C4-2B (cell line): Measurements from ENCODE around the gene PRICKLE2.

Experiments
- H3K27ac ChIP-seq: fragments of 450-650 bp; 2 replicates; pipeline ENCODE4 v1.5.1; 2017
- CTCF ChIP-seq: fragments of 450-650 bp; conservative IDR thresholded peaks from 2 replicates; pipeline ENCODE4 v1.5.1; 2017; ENCODE audit warnings: mild to moderate bottlenecking
- ZFX ChIP-seq: fragments of 450-650 bp; IDR thresholded peaks from 2 replicates; pipeline ENCODE4 v1.6.1; 2017

PRICKLE2 gene

GRCh38 chr3:64049832-64050231 is 175.4 kb downstream of the PRICKLE2 start:
- no peak overlapping the region for H3K27ac ChIP-seq

DNA sequence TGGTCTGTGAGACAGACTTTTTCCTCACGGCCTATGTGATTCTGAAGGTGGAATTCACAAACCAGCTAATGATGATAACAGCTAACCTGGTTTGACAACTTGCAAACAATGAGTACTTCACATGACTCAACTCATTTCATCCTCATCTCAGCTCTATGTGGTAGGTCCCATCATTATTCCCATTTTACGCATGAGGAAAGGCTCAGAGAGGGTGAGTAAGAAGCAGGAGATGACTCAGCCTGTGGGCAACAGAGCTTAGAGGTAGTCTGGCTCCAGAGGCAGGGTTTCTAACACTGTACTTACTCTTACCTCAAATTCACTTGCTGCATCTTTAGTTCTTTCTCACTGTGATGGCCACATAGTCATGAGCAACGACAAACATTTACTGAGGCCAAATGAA is 176.1 kb downstream of the PRICKLE2 start:
- H3K27ac ChIP-seq = no peak overlapping the region
- no peak for TF ChIP-seq CTCF
- TF ChIP-seq ZFX = no peak

More at GRCh38 chr3:64049832-64050231, 175.4 kb downstream of the PRICKLE2 start:
- TF ChIP-seq ZFX = no peak
- no peak for TF ChIP-seq CTCF

DNA sequence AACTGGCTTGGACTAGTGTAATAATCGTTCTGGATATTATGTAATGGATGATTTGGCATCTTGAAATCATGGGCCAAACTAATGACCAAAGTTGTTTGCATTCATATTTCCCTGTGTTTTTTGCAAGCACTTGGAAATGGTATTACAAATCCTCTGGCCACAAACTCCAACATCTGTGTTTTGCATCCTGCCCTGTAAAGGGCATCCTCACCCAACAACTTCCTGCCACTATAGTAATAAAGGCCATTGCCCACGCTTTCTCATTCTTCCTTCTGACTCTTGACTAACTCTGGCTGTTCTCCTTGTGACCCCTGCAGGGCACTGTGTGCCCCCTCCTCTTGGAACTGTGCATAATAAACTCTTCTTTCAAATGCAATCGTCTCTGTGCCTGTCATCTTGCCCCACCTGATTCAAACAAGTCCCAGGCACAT is 176.6 kb downstream of the PRICKLE2 start:
- TF ChIP-seq ZFX = no peak
- no peak overlapping the region for H3K27ac ChIP-seq

DNA sequence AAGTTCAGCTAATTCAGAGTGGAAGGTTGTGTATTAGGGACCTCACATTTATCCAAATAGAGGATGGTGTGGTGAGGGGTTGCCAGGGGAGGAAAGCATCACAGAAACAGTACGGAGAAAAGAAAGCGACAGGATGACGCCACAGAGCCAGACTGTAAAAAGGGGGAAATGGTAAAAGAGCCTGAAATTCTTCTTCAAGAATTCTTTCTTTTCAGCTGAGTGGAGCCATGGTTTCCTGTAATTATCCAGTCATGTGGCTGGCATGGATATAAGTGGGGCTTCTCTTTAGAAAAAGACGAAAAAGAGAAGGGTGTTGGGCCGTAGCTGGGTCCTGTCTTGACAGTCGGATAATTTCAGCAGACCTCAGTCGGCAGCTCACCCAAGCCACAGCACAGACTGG is 177.5 kb downstream of the PRICKLE2 start:
- TF ChIP-seq ZFX (no peak), CTCF (no peak)
- H3K27ac ChIP-seq = no peak overlapping the region

GRCh38 chr3:64046996-64047594 is 178.2 kb downstream of the PRICKLE2 start:
- TF ChIP-seq CTCF (no peak), ZFX (no peak)
- no peak overlapping the region for H3K27ac ChIP-seq

DNA sequence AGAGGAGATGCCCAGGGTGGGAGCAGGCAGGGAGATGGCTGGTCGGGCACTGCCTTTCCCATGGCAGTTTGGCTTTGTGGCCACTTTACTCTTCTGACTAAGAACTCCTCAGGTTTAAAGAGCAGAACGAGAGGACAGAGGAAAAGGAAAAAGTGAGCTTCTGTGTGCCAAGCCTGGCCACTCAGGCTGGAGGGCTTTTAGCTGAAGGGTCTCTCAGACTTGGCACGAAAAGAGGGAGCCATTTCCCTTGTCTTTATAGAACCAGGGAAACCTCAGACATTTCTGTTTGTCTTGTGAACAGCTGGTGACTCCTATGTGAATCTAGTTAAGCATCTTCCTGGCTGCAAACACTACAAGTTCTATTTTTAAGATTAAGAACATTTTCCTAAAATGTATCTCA is 178.7 kb downstream of the PRICKLE2 start:
- no peak for TF ChIP-seq ZFX
- TF ChIP-seq CTCF = no peak
- H3K27ac ChIP-seq = no peak overlapping the region

DNA sequence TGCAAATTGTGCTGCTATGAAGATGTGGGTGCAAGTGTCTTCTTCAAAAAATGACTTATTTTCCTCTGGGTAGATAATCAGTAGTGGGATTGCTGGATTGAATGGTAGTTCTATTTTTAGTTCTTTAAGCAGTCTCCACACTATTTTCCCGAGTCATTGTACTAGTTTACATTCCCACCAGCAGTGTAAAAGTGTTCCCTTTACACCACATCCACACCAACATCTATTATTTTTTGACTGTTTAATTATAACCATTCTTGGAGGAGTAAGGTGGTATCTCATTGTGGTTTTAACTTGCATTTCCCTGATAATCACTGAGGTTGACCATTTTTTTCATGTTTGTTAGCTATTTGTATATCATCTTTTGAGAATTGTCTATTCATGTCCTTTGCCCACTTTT is 182.3 kb downstream of the PRICKLE2 start:
- TF ChIP-seq CTCF (no peak), ZFX (no peak)
- no peak overlapping the region for H3K27ac ChIP-seq
